GM10248 (cell line): ENCODE results near the gene SNAPC3.

Experiments used
- CTCF ChIA-PET: fragments of 300-600 bp; sonication (Branson Sonifier 250); formaldehyde crosslinking; extraction: SDS; loops from one replicate; lab custom pipeline; 2021; ENCODE audit warnings: antibody characterized with exemption; lab: Yijun Ruan, JAX
- POLR2A ChIA-PET: fragments of 350-650 bp; sonication (Branson Sonifier 250); formaldehyde crosslinking; extraction: SDS; loops from one replicate; lab custom pipeline; 2020; ENCODE audit warnings: antibody characterized with exemption; lab: Yijun Ruan, JAX
- DNase-seq: peaks from one replicate; pipeline ENCODE4 v3.0.0; 2012; ENCODE audit errors: extremely low spot score
- TF ChIP-seq, protein P1 (sequence below): IDR thresholded peaks from 2 replicates; pipeline ENCODE4 v1.5.1; 2012; ENCODE audit warnings: mild to moderate bottlenecking, low read depth; ENCODE audit errors: extremely low read depth, missing control alignments, control extremely low read depth

The SNAPC3 gene

DNA sequence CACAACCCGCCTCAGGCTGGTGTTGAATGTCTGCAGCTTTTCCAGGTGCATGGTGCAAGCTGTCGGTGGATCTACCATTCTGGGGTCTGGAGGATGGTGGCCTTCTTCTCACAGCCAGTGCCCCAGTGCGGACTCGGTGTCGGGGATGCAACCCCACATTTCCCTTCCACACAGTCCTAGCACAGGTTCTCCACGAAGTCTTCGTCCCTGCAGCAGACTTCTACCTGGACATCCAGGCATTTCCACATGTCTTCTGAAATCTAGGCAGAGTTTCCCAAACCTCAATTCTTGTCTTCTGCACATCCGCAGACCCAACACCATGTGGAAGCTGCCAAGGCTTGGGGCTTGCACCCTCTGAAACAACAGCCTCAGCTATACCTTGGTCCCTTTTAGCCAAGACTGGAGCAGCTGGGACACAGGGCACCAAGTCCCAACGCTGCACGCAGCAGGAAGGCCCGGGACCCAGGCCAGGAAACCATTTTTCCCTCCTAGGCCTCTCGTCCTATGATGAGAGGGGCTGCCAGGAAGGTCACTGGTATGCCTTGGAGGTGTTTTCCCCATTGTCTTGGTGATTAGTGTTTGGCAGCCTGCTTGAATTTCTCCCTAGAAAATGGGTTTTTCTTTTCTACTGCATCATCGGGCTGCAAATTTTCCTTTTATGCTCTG, 69.9 kb downstream of the SNAPC3 start:
- POLR2A ChIA-PET: no interaction called here
- DNase-seq: no peak
- TF ChIP-seq, protein P1, sequence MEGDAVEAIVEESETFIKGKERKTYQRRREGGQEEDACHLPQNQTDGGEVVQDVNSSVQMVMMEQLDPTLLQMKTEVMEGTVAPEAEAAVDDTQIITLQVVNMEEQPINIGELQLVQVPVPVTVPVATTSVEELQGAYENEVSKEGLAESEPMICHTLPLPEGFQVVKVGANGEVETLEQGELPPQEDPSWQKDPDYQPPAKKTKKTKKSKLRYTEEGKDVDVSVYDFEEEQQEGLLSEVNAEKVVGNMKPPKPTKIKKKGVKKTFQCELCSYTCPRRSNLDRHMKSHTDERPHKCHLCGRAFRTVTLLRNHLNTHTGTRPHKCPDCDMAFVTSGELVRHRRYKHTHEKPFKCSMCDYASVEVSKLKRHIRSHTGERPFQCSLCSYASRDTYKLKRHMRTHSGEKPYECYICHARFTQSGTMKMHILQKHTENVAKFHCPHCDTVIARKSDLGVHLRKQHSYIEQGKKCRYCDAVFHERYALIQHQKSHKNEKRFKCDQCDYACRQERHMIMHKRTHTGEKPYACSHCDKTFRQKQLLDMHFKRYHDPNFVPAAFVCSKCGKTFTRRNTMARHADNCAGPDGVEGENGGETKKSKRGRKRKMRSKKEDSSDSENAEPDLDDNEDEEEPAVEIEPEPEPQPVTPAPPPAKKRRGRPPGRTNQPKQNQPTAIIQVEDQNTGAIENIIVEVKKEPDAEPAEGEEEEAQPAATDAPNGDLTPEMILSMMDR: no peak
- CTCF ChIA-PET: interaction anchor here (1.4 kb wide), 1 partner anchor 20 kb away, joined by 3 read pairs; no protein-coding TSS in a partner anchor

DNA sequence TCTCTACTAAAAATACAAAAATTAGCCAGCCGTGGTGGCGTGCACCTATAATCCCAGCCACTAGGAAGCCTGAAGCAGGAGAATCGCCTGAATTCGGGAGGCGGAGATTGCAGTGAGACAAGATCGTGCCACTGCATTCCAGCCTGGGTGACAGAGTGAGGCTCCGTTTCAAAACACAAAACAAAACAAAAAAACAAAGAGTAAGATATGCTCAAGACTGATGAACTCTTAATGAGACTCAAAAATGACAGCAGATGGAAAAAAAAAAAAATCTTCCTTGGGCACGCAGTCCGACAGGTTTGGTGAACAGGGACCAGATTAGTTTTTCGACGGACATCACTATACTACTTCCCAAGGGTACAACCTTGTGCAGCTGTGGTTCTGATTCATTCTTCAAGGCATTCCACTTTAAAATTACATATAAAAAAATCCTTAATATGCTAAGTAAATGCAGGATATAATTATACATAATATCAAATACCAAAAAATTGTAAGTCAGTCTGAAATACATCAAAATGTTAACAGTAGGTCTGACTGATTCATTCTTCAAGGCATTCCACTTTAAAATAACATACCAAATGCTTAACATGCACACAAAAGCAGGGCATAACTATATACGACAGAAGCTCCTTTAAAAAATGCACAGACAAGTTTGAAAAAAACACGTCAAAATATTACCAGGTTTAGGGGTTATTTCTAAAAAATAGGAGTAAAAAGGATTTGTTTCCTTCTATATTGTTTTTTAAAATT, 75.7 kb downstream of the SNAPC3 start:
- ChIA-PET POLR2A (interaction anchor here (1.3 kb wide), 1 partner anchor 13 kb away, joined by 3 read pairs; the partner anchor contains the start of gene PSIP1), CTCF (interaction anchor here (0.8 to 1.6 kb wide), 2 partner anchors 7 to 14 kb away, joined by 3 to 5 read pairs; no protein-coding TSS in a partner anchor)
- TF ChIP-seq, protein P1: no peak
- no peak for DNase-seq

DNA sequence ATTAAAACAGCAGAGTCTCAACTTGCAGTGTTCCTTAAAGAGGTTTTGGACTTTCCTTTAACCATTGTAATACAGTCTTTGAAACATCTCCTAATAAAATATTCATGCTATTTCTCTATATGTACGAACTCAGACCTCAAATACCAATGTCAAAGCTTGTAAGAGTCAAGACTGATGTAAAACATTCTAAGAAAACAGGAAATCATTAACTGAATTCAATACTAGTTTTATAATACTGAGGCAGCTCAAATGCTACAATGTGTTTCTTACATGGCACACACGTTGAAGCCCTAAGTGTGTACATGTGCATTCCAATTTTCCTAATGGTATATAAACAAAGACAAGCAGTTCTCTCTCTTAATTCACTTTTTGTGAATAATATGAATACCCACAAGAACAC, 76.5 kb downstream of the SNAPC3 start:
- TF ChIP-seq, protein P1: no peak
- no peak for DNase-seq
- ChIA-PET CTCF (interaction anchor here (1.6 kb wide), 1 partner anchor 15 kb away, joined by 5 read pairs; no protein-coding TSS in a partner anchor), POLR2A (interaction anchor here (1.3 kb wide), 1 partner anchor 12 kb away, joined by 3 read pairs; the partner anchor contains the start of gene PSIP1)

DNA sequence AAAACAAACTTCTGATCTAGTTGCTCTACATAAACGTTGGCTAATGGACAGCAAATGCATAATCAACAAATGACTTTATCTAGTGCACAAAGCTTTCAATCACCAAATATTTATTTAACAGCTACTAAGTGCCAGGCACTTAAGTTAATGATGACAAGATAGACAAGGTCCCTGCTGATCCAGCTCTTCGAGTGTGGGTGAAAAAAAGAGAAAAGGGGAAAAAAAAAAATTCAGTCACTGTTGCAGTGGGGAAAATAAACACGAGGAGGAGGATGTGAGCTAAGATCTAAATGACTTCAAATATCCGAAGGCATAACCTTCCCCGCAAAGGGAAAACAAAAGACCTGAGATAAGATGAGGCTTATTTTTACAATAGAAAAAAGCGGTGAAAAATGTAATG, 78.5 kb downstream of the SNAPC3 start:
- POLR2A ChIA-PET: interaction anchor here (1.0 to 1.1 kb wide), 2 partner anchors 9 to 25 kb away, joined by 3 read pairs; no protein-coding TSS in a partner anchor
- TF ChIP-seq, protein P1: no peak
- CTCF ChIA-PET: interaction anchor here (1.0 to 1.5 kb wide), 2 partner anchors 12 to 18 kb away, joined by 4 to 6 read pairs; no protein-coding TSS in a partner anchor
- no peak for DNase-seq

DNA sequence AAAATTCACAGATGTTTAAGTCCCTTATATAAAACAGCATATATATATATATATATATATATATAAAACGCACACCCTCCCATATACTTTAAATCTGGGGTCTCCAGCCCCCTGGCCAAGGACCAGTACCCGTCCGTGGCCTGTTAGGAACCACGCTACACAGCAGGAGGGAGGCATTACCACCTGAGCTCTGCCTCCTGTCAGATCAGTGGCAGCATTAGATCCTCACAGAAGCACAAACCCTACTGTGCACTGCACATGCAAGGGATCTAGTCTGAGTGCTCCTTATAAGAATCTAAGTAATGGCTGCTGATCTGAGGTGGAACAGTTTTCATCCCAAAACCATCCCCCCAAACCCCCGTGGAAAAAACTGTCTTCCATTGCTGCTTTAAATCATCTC, 79.1 kb downstream of the SNAPC3 start:
- CTCF ChIA-PET: interaction anchor here (1.5 kb wide), 1 partner anchor 18 kb away, joined by 4 read pairs; no protein-coding TSS in a partner anchor
- POLR2A ChIA-PET: interaction anchor here (1.1 kb wide), 1 partner anchor 26 kb away, joined by 3 read pairs; no protein-coding TSS in a partner anchor
- TF ChIP-seq, protein P1: no peak
- DNase-seq: no peak

DNA sequence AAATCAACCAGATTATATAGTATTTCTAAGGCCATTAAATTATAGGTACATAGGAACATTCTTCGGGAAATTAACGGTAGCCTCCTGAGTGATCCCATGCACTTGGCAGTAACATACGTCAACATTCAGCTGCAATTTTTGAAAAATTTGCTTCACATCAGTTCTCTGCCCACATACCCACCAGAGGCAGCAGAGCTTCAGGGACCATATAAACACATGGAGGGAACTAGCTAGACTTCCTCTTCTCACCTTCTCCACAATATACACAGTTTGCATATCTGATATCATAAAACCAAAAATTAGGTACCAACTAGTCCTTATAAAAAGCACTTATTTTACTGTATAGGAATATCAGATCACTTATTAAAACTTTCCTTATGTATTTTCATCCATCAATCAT, 83.2 kb downstream of the SNAPC3 start:
- TF ChIP-seq, protein P1: no peak
- ChIA-PET CTCF (interaction anchor here (0.9 to 1.7 kb wide), 6 partner anchors 8 to 61 kb away, joined by 3 to 6 read pairs (median 3); no protein-coding TSS in a partner anchor), POLR2A (interaction anchor here (1.3 kb wide), 1 partner anchor 30 kb away, joined by 3 read pairs; no protein-coding TSS in a partner anchor)
- DNase-seq: no peak
